Progenitor cell of endocrine pancreas (in vitro differentiated cells): ENCODE measurements around the gene SUPT20H. TPM values are rescaled to one million over a fixed set of nuclear protein-coding genes. Genes with fewer than 3 reads are reported as not detected.
"Not testable (repeated sequence)": the region's sequence is repeated elsewhere in the genome, so short reads cannot be mapped to it uniquely, and the experiment has no call there.

Experiments used
- DNase-seq: peaks from one replicate; pipeline ENCODE4 v3.0.0; 2021; ENCODE audit warnings: low spot score; ENCODE audit not compliant: unreplicated experiment
- H3K27ac Mint-ChIP-seq: 2 replicates; pipeline ENCODE4 v1.8.0; 2021; ENCODE audit warnings: mild to moderate bottlenecking, moderate library complexity, mixed read lengths
- H3K27me3 Mint-ChIP-seq: 2 replicates; pipeline ENCODE4 v1.8.0; 2021; ENCODE audit warnings: mixed read lengths
- H3K36me3 Mint-ChIP-seq: 2 replicates; pipeline ENCODE4 v1.8.0; 2022; ENCODE audit warnings: mixed read lengths; ENCODE audit not compliant: insufficient read depth
- H3K4me1 Mint-ChIP-seq: 2 replicates; pipeline ENCODE4 v1.8.0; 2021; ENCODE audit warnings: low read depth, mixed read lengths
- H3K4me3 Mint-ChIP-seq: 2 replicates; pipeline ENCODE4 v1.8.0; 2021; ENCODE audit warnings: low read depth, mild to moderate bottlenecking, moderate library complexity, mixed read lengths
- H3K9me3 Mint-ChIP-seq: 2 replicates; pipeline ENCODE4 v1.8.0; 2021; ENCODE audit warnings: low read depth, mixed read lengths
- CTCF ChIP-seq: fragments of 200-600 bp; sonication (generic); IDR thresholded peaks from one replicate; pipeline ENCODE4 v1.5.0; 2021; ENCODE audit warnings: antibody characterized with exemption, mild to moderate bottlenecking; ENCODE audit not compliant: unreplicated experiment
- total RNA-seq: library from RNA; stranded (reverse); gene quantifications from 2 replicates; pipeline ENCODE4 v1.2.1, GENCODE V29; 2021

SUPT20H gene
- total RNA-seq, 1 donor from 2014 or later = 116 TPM

GRCh38 chr13:37067874-37068273 is 8.4 kb upstream of the SUPT20H start:
- Mint-ChIP-seq H3K36me3 (no peaks in the 10 kb centered on the region), H3K27ac (no peak overlapping the region), H3K27me3 (no peaks in the 10 kb centered on the region), H3K4me1 (peaks cover 1% of the 10 kb centered on the region), H3K9me3 (no peaks in the 10 kb centered on the region), H3K4me3 (no peak overlapping the region)
- DNase-seq = no peak
- TF ChIP-seq CTCF = no peak

GRCh38 chr13:37065890-37066526 is 6.5 kb upstream of the SUPT20H start:
- no peak overlapping the region for H3K4me3 Mint-ChIP-seq
- H3K27ac Mint-ChIP-seq = no peak overlapping the region
- DNase-seq = no peak
- H3K36me3 Mint-ChIP-seq = no peaks in the 10 kb centered on the region
- no peaks in the 10 kb centered on the region for H3K27me3 Mint-ChIP-seq
- no peaks in the 10 kb centered on the region for H3K4me1 Mint-ChIP-seq
- H3K9me3 Mint-ChIP-seq = no peaks in the 10 kb centered on the region
- TF ChIP-seq CTCF = no peak

GRCh38 chr13:37059848-37060192 is 332 bp upstream of the SUPT20H start:
- H3K27me3 Mint-ChIP-seq = no peaks in the 10 kb centered on the region
- peak overlapping the region; percentile 90 for H3K4me3 Mint-ChIP-seq
- peak overlapping the region; percentile 99 for H3K27ac Mint-ChIP-seq
- peaks cover 6% of the 10 kb centered on the region for H3K4me1 Mint-ChIP-seq
- H3K36me3 Mint-ChIP-seq = peaks cover 17% of the 10 kb centered on the region
- no peaks in the 10 kb centered on the region for H3K9me3 Mint-ChIP-seq
- TF ChIP-seq CTCF = no peak
- DNase-seq = no peak

GRCh38 chr13:37056228-37056627 is 3.3 kb downstream of the SUPT20H start:
- not testable (repeated sequence) for H3K27ac Mint-ChIP-seq, H3K9me3 Mint-ChIP-seq, H3K4me3 Mint-ChIP-seq, DNase-seq, H3K27me3 Mint-ChIP-seq
- H3K4me1 Mint-ChIP-seq = peaks cover 11% of the 10 kb centered on the region
- H3K36me3 Mint-ChIP-seq = peaks cover 37% of the 10 kb centered on the region

GRCh38 chr13:37053111-37053510 is 6.4 kb downstream of the SUPT20H start:
- H3K9me3 Mint-ChIP-seq, H3K27me3 Mint-ChIP-seq, DNase-seq, H3K4me3 Mint-ChIP-seq, H3K27ac Mint-ChIP-seq, H3K4me1 Mint-ChIP-seq: not testable (repeated sequence)
- H3K36me3 Mint-ChIP-seq = peaks cover 37% of the 10 kb centered on the region

GRCh38 chr13:37049810-37050209 is 9.7 kb downstream of the SUPT20H start:
- DNase-seq = no peak
- TF ChIP-seq CTCF = peak; percentile 17
- Mint-ChIP-seq H3K36me3 (peaks cover 22% of the 10 kb centered on the region), H3K4me1 (peaks cover 4% of the 10 kb centered on the region), H3K4me3 (no peak overlapping the region), H3K27me3 (no peaks in the 10 kb centered on the region), H3K9me3 (peaks cover 7% of the 10 kb centered on the region), H3K27ac (no peak overlapping the region)
